Measurements from ENCODE around the gene DHX16.
A peak's percentile ranks its signal among the peaks of the same experiment; 100 is the strongest.

Gene DHX16

DNA sequence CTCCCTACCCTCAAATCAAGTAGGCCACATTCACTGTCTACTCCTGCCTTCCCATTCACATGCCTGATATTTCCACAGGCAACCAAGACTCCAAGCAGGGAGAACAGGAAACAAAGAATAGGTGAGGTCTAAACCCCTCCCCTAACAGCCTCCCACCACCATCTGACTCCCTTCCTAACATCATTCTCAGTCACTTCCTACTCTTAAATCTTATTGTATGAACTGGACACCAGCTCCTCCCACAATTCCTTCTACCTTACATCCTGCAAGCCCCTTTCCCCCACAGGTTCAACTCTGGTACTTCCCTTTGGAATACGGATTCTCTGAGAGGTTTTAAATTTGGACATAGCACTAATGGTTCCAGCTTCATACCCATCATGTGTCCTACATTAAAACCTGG, 26.8 kb downstream of the DHX16 start:
- peak overlapping the region; percentile 71 for H3K27ac ChIP-seq
- no peak for DNase-seq (ENCODE audit: low read depth, low spot score)

DNA sequence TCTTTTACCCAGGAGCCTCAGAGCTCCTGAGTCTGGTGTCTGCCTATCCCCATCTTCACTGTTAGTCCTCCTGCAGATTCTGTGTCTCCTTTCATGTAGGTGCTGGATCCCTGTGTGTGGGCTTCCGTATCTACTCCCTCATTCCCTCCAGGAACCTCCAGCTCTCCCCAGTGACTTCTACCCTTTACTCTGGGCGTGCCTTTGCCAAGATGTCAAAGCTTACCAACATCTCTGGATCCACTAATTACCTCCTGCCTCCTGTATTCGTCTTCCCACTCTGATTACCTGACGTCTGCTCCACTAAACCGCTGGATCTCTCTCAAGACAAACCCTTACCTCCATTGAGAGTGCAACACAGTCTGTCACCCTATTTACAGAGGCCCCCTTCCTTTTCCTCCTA, 28.0 kb downstream of the DHX16 start:
- DNase-seq (ENCODE audit: low read depth, low spot score): no peak
- no peak overlapping the region for H3K27ac ChIP-seq

DNA sequence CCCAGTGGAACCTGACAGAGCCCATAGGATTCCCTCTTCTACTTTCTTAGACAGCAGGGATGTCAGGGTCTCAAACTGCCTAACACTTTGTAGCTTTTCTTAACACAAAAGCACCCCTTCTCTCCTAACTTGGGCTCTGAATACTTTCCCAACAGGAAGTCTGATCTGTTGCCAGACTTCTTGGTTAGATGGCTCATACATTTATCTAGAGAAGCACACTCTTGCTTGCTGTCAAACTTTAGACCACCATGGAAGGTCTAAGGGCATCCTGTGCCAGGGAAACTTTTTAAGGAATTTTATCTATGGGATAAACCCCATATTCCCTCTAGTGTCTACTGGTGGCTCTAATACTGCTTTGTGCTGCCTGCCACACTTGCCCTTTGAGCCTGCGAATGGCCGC, 29.1 kb downstream of the DHX16 start:
- DNase-seq (ENCODE audit: low read depth, low spot score): no peak
- no peak overlapping the region for H3K27ac ChIP-seq

GRCh38 chr6:30641048-30641447, 31.8 kb downstream of the DHX16 start:
- DNase-seq (ENCODE audit: low read depth, low spot score): no peak
- no peak overlapping the region for H3K27ac ChIP-seq

DNA sequence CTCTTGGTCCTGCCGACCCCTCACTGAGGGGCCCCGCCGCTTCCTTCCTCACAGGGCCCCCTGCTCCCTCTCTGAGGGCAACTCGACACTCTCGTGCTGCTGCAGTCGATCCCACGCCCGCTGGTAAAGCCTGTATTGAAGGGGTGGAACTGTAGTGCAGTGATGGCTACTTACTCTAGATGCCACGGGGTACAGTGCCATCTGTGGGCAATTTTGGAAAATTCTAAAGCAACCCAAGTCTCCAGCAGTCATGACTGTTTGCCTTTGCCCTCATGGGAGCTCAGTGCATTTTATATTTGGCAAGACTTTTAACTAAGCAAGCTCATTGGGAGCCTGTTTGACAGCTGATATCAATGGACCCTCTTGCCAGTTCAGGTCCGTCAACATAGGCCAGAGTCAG, 32.3 kb downstream of the DHX16 start:
- no peak for DNase-seq (ENCODE audit: low read depth, low spot score)
- H3K27ac ChIP-seq: no peak overlapping the region

- DNase-seq (ENCODE audit: low read depth, low spot score): no peak
- no peak overlapping the region for H3K27ac ChIP-seq
Measured at GRCh38 chr6:30635834-30636233, 37.0 kb downstream of the DHX16 start.

- no peak for DNase-seq (ENCODE audit: low read depth, low spot score)
- H3K27ac ChIP-seq: peak within 1 kb of the TSS; percentile 61
Measured at GRCh38 chr6:30626484-30627366, 46.1 kb downstream of the DHX16 start, which contains the start of gene ATAT1. ATAT1 (plus strand) TSS chr6:30626874.

GRCh38 chr6:30625511-30625910, 47.3 kb downstream of the DHX16 start:
- no peak for DNase-seq (ENCODE audit: low read depth, low spot score)
- H3K27ac ChIP-seq: no peak overlapping the region

DNA sequence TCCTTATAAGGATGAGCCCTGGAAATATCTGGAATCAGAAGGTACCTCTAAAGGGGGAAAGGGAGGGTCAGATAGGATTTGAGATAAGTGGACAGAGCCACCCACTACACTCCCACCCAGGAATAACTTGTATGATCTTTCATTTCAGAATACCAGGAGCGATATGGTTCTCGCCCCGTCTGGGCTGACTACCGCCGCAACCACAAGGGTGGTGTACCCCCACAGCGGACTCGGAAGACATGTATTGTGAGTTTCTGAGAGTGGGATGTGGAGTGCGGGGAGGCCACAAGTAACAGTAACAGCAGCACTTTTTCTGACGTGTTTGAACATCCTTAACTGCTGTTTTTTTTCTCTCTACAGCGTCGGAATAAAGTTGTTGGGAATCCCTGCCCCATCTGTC, 53.2 kb downstream of the DHX16 start:
- DNase-seq (ENCODE audit: low read depth, low spot score): no peak
- no peak overlapping the region for H3K27ac ChIP-seq

- no peak for DNase-seq (ENCODE audit: low read depth, low spot score)
- H3K27ac ChIP-seq: peak overlapping the region; percentile 95
Measured at GRCh38 chr6:30618270-30618797, 54.5 kb downstream of the DHX16 start.

GRCh38 chr6:30617565-30618269, 55.1 kb downstream of the DHX16 start, which contains the start of gene MRPS18B:
MRPS18B (plus strand) TSS chr6:30617840; CDS start chr6:30617866, 26 bp downstream.
- H3K27ac ChIP-seq: peak within 1 kb of the TSS; percentile 95
- peak; percentile 91 for DNase-seq (ENCODE audit: low read depth, low spot score)

DNA sequence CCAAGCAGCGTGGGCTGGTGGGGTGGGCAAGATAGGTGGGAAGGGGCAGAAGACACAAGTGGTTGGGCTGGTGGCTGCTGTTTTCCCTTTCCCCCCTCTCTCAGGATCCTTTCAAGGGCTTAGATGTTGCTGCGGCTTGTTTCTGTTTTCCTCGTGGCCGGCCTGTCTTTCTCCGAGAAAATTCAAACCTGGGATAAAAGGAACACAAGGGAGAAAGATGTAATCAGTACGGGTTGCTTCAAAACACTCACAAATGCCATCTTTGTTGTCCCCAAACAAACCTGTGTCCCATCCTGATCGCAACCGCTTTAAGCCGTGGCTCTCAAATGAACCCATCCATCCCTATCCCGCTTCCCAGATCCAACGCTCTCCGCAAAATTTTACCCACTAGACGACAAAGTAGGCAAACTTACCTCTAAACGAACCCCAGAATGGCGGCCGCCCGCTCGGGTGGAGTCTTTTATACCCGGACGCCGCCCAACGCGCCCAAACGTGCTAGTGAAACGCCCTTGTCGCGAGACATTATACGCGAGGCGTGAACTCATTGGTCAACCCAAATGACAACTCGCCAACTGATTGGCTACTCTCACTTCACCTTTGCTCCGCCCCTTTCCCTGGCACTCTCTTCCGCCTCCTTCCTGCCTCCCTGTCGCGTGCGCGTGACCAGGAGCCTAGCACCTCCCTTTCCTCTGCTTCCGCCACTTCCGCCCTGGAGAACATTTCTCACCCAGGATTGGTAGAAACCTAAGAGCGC, 55.8 kb downstream of the DHX16 start, which contains the start of gene PPP1R10:
Gene PPP1R10, minus strand, starts transcription at position 433 of the 754 bp plus-strand sequence. CDS start 7,299 bp downstream, outside the sequence.
- DNase-seq (ENCODE audit: low read depth, low spot score): peak; percentile 99
- H3K27ac ChIP-seq: peak within 1 kb of the TSS; percentile 95

DNA sequence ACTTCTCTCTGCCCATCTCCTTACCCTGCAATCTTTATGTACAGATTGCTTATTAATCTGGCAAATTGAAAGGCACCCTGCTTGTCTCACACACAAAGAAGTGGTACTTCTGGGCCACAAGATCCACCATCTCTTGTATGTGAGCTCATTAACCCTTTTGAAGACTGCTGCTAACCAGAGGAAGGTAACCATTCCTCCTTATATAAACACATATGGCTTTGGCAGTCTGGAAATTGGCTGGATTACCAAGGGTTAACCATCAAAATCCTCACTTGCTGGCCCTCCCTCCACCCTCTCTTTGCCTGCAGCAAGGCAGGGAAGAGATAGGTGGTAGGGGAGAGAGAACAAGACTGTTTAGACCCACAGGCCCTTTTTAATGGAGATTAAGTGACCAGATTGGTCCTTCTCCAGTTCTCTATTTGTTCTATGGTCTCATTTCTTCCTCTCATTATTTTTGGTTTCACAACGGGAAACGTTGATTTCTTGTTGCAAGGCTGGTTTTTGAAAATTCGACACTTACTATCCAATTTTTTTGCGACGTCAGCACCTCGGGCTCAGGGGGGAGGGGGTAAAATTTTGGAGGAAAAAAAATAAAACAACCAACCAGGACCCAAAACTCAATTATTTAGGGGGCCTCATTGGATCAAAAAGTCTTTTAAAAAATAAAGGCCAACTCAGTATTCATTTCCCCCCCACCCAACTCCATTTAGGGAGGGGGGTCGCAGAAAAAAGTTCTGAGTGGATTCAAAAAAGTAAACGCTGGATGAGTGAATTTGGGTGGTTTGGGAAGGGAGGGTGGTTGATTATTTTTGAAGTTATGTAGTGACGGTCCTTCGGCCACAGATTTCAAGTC, 56.6 kb downstream of the DHX16 start:
- H3K27ac ChIP-seq: peak overlapping the region; percentile 95
- no peak for DNase-seq (ENCODE audit: low read depth, low spot score)

DNA sequence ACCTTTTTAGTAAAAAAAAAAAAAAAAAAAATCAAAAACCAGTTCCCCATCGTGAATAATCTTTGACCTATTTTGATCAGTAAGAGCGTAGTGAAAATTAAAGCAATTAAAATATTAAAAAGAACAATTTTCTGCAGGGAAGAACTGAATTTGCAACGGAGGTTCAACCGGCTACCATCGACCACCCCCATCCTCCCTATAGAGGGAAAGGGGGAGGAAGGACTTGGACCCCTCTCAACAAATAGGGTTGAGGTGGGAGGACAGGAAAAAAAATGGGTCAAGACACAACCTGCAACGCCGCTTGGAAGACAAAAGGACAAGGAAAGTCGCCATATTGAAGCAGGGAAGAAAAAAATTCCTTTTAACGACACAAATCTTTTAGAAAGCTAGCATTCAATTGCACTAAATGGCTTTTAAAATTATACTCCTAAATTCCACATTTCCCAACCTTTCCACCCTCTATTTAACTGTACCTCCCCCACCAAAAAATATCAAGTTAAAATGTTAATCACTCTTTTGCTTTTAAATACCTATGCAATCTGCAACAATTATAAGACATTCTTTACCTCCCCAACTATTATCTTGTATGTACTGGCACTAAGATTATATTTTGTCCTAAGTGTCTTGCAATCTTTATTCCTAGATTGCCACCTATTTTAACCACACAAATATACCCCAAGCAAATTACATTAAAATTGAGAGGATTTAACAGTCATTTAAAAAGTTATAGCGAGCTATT, 57.4 kb downstream of the DHX16 start:
- no peak for DNase-seq (ENCODE audit: low read depth, low spot score)
- H3K27ac ChIP-seq: peak overlapping the region; percentile 95

GRCh38 chr6:30614843-30615218, 58.0 kb downstream of the DHX16 start:
- peak; percentile 89 for DNase-seq (ENCODE audit: low read depth, low spot score)
- H3K27ac ChIP-seq: peak overlapping the region; percentile 95

- H3K27ac ChIP-seq: peak overlapping the region; percentile 95
- DNase-seq (ENCODE audit: low read depth, low spot score): no peak
Measured at GRCh38 chr6:30614044-30614842, 58.6 kb downstream of the DHX16 start.

DNA sequence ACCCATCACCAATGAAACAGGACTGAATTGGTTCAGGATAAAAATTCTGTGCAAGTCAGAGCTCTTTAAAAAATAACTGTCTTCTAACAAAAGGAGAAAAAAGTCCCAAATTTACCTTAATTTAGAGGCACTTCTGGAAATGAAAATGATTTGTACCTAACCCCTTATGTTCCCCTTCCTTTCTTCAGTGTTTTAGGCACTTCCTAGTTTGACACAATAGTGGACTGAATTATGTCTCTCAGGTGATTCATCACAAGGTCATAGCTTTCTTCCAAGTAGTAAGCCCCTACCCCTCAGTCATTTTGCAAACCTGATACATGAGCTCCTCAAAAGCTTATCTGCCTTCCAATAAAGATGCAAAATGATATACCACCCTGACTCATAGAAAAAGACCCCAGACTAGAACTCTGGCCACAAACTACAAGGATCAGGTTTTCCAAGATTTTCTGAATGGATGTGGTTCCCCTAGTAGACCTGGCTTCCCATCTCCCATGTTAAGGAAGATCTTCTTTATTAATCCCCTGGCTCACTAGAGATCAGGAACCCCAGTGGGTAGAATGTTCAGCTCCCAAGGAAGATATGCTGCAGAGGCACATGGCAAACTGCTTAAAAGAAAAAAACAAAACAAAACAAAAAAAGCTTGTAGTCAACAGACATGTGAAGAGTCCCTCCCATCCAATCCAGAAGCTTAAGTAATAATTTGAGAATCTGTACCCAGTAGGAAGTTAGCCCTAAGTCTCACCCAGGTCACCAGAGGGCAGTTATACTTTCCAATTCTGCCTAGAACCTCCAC, 59.4 kb downstream of the DHX16 start:
- DNase-seq (ENCODE audit: low read depth, low spot score): no peak
- H3K27ac ChIP-seq: peak overlapping the region; percentile 95
